Measurements from ENCODE around the gene MAS1.
A peak's percentile ranks its signal among the peaks of the same experiment; 100 is the strongest.

Gene MAS1

GRCh38 chr6:159887761-159888160, 3.0 kb upstream of the MAS1 start:
- no peak overlapping the region for H3K27ac ChIP-seq
- H3K9ac ChIP-seq (ENCODE audit: insufficient read length): no peak overlapping the region
- no peaks in the 10 kb centered on the region for H3K9me3 ChIP-seq (ENCODE audit: low read depth, low read length)
- H3K36me3 ChIP-seq (ENCODE audit: insufficient read depth, low read length): no peaks in the 10 kb centered on the region
- TF ChIP-seq EZH2 (IDR thresholded peaks at IDR 0.05) (no peak), POLR2AphosphoS5 (IDR thresholded peaks at IDR 0.05; ENCODE audit: borderline replicate concordance, low read depth, low read length) (no peak), FOXP2 (optimal IDR thresholded peaks at IDR 0.05; ENCODE audit: control extremely low read depth, extremely low read length, insufficient read depth) (no peak)
- H3K4me3 ChIP-seq: no peak overlapping the region
- no peak for DNase-seq (ENCODE audit: low read depth, low spot score)

GRCh38 chr6:159890201-159890600, 587 bp upstream of the MAS1 start:
- TF ChIP-seq FOXP2 (optimal IDR thresholded peaks at IDR 0.05; ENCODE audit: control extremely low read depth, extremely low read length, insufficient read depth): no peak
- no peak for TF ChIP-seq POLR2AphosphoS5 (IDR thresholded peaks at IDR 0.05; ENCODE audit: borderline replicate concordance, low read depth, low read length)
- TF ChIP-seq EZH2 (IDR thresholded peaks at IDR 0.05): no peak
- Histone ChIP-seq H3K9me3 (ENCODE audit: low read depth, low read length) (no peaks in the 10 kb centered on the region), H3K9ac (ENCODE audit: insufficient read length) (no peak overlapping the region), H3K4me3 (no peak overlapping the region), H3K36me3 (ENCODE audit: insufficient read depth, low read length) (no peaks in the 10 kb centered on the region), H3K27ac (no peak overlapping the region)
- no peak for DNase-seq (ENCODE audit: low read depth, low spot score)

GRCh38 chr6:159892053-159892452, 1.3 kb downstream of the MAS1 start:
- no peak overlapping the region for H3K27ac ChIP-seq

GRCh38 chr6:159893064-159893463, 2.3 kb downstream of the MAS1 start:
- TF ChIP-seq FOXP2 (optimal IDR thresholded peaks at IDR 0.05; ENCODE audit: control extremely low read depth, extremely low read length, insufficient read depth) (no peak), EZH2 (IDR thresholded peaks at IDR 0.05) (no peak), POLR2AphosphoS5 (IDR thresholded peaks at IDR 0.05; ENCODE audit: borderline replicate concordance, low read depth, low read length) (no peak)
- no peak for DNase-seq (ENCODE audit: low read depth, low spot score)
- Histone ChIP-seq H3K27ac (no peak overlapping the region), H3K36me3 (ENCODE audit: insufficient read depth, low read length) (no peaks in the 10 kb centered on the region), H3K9ac (ENCODE audit: insufficient read length) (no peak overlapping the region), H3K9me3 (ENCODE audit: low read depth, low read length) (no peaks in the 10 kb centered on the region), H3K4me3 (no peak overlapping the region)

More at GRCh38 chr6:159892053-159892452, 1.3 kb downstream of the MAS1 start:
- no peak overlapping the region for H3K4me3 ChIP-seq
- no peak for TF ChIP-seq EZH2 (IDR thresholded peaks at IDR 0.05)
- no peak for TF ChIP-seq FOXP2 (optimal IDR thresholded peaks at IDR 0.05; ENCODE audit: control extremely low read depth, extremely low read length, insufficient read depth)
- TF ChIP-seq POLR2AphosphoS5 (IDR thresholded peaks at IDR 0.05; ENCODE audit: borderline replicate concordance, low read depth, low read length): no peak
- no peak overlapping the region for H3K9ac ChIP-seq (ENCODE audit: insufficient read length)
- DNase-seq (ENCODE audit: low read depth, low spot score): no peak
- H3K36me3 ChIP-seq (ENCODE audit: insufficient read depth, low read length): no peaks in the 10 kb centered on the region
- no peaks in the 10 kb centered on the region for H3K9me3 ChIP-seq (ENCODE audit: low read depth, low read length)

- Histone ChIP-seq H3K9me3 (ENCODE audit: low read depth, low read length) (no peaks in the 10 kb centered on the region), H3K4me3 (no peak overlapping the region), H3K36me3 (ENCODE audit: insufficient read depth, low read length) (no peaks in the 10 kb centered on the region), H3K9ac (ENCODE audit: insufficient read length) (no peak overlapping the region), H3K27ac (no peak overlapping the region)
- no peak for DNase-seq (ENCODE audit: low read depth, low spot score)
- TF ChIP-seq POLR2AphosphoS5 (IDR thresholded peaks at IDR 0.05; ENCODE audit: borderline replicate concordance, low read depth, low read length) (no peak), FOXP2 (optimal IDR thresholded peaks at IDR 0.05; ENCODE audit: control extremely low read depth, extremely low read length, insufficient read depth) (no peak), EZH2 (IDR thresholded peaks at IDR 0.05) (no peak)
These were observed 4.2 kb downstream of the MAS1 start for GRCh38 chr6:159894991-159895390.

- TF ChIP-seq FOXP2 (optimal IDR thresholded peaks at IDR 0.05; ENCODE audit: control extremely low read depth, extremely low read length, insufficient read depth): no peak
- TF ChIP-seq POLR2AphosphoS5 (IDR thresholded peaks at IDR 0.05; ENCODE audit: borderline replicate concordance, low read depth, low read length): no peak
- no peak for TF ChIP-seq EZH2 (IDR thresholded peaks at IDR 0.05)
- no peak for DNase-seq (ENCODE audit: low read depth, low spot score)
- Histone ChIP-seq H3K4me3 (no peak overlapping the region), H3K9me3 (ENCODE audit: low read depth, low read length) (no peaks in the 10 kb centered on the region), H3K36me3 (ENCODE audit: insufficient read depth, low read length) (no peaks in the 10 kb centered on the region), H3K27ac (no peak overlapping the region), H3K9ac (ENCODE audit: insufficient read length) (no peak overlapping the region)
These were observed 6.8 kb downstream of the MAS1 start for GRCh38 chr6:159897603-159898002.

- H3K4me3 ChIP-seq: no peak overlapping the region
- H3K36me3 ChIP-seq (ENCODE audit: insufficient read depth, low read length): no peaks in the 10 kb centered on the region
- no peak overlapping the region for H3K9ac ChIP-seq (ENCODE audit: insufficient read length)
- TF ChIP-seq EZH2 (IDR thresholded peaks at IDR 0.05): no peak
- TF ChIP-seq FOXP2 (optimal IDR thresholded peaks at IDR 0.05; ENCODE audit: control extremely low read depth, extremely low read length, insufficient read depth): no peak
- no peak for TF ChIP-seq POLR2AphosphoS5 (IDR thresholded peaks at IDR 0.05; ENCODE audit: borderline replicate concordance, low read depth, low read length)
- H3K27ac ChIP-seq: no peak overlapping the region
- DNase-seq (ENCODE audit: low read depth, low spot score): no peak
- no peaks in the 10 kb centered on the region for H3K9me3 ChIP-seq (ENCODE audit: low read depth, low read length)
These were observed 7.7 kb downstream of the MAS1 start for GRCh38 chr6:159898519-159898918.

- Histone ChIP-seq H3K36me3 (ENCODE audit: insufficient read depth, low read length) (no peaks in the 10 kb centered on the region), H3K9ac (ENCODE audit: insufficient read length) (no peak overlapping the region), H3K9me3 (ENCODE audit: low read depth, low read length) (no peaks in the 10 kb centered on the region), H3K4me3 (peak overlapping the region; percentile 42; the same call in 1 of the 2 replicates), H3K27ac (peak overlapping the region; percentile 25; the same call in 1 of the 2 replicates)
- TF ChIP-seq FOXP2 (optimal IDR thresholded peaks at IDR 0.05; ENCODE audit: control extremely low read depth, extremely low read length, insufficient read depth) (no peak), EZH2 (IDR thresholded peaks at IDR 0.05) (no peak), POLR2AphosphoS5 (IDR thresholded peaks at IDR 0.05; ENCODE audit: borderline replicate concordance, low read depth, low read length) (no peak)
- no peak for DNase-seq (ENCODE audit: low read depth, low spot score)
These were observed 9.4 kb downstream of the MAS1 start for GRCh38 chr6:159899994-159900745.

Data from SK-N-MC (cell line).